Liver (tissue), 9 donors: ENCODE data around the gene MCCC1. TPM values are rescaled to one million over a fixed set of nuclear protein-coding genes. Genes with fewer than 3 reads are reported as not detected.

Source experiments
- DNase-seq: peaks from one replicate; pipeline ENCODE4 v3.0.0-alpha.2; 2017; ENCODE audit warnings: low spot score
- H3K27ac ChIP-seq, 2 donors: one replicate each; pipeline ENCODE4 v1.7.0; 2013; ENCODE audit warnings: inconsistent platforms in 2 of 2, low read length in 2 of 2, control low read depth in 1 of 2, low read depth in 1 of 2, mild to moderate bottlenecking in 1 of 2
- H3K27me3 ChIP-seq, 4 donors: one replicate each; pipeline versions ENCODE4 v1.6.1 to v1.7.0; 2013; ENCODE audit warnings: low read length in 3 of 4, inconsistent platforms in 1 of 4, mild to moderate bottlenecking in 1 of 4, moderate library complexity in 1 of 4; ENCODE audit not compliant: control insufficient read depth in 4 of 4, insufficient read depth in 4 of 4
- H3K36me3 ChIP-seq, 4 donors: one replicate each; pipeline versions ENCODE4 v1.6.1 to v1.7.0; 2013; ENCODE audit warnings: low read length in 3 of 4, mild to moderate bottlenecking in 3 of 4, low read depth in 1 of 4, moderate library complexity in 1 of 4; ENCODE audit not compliant: control insufficient read depth in 4 of 4, insufficient read depth in 3 of 4
- H3K4me1 ChIP-seq, 4 donors: one replicate each; pipeline versions ENCODE4 v1.6.1 to v1.7.0; 2013; ENCODE audit warnings: low read length in 3 of 4, mild to moderate bottlenecking in 3 of 4, moderate library complexity in 1 of 4; ENCODE audit not compliant: control insufficient read depth in 4 of 4, insufficient read depth in 4 of 4
- H3K4me3 ChIP-seq, 3 donors: one replicate each; pipeline versions ENCODE4 v1.6.1 to v1.7.0; 2013; ENCODE audit warnings: low read length in 3 of 3, control low read depth in 1 of 3, low read depth in 1 of 3, mild to moderate bottlenecking in 1 of 3
- H3K9ac ChIP-seq, 2 donors: one replicate each; pipeline ENCODE4 v1.7.0; 2013; ENCODE audit warnings: low read length in 2 of 2, mild to moderate bottlenecking in 2 of 2, moderate library complexity in 2 of 2, control low read depth in 1 of 2, low read depth in 1 of 2
- H3K9me3 ChIP-seq, 4 donors: one replicate each; pipeline versions ENCODE4 v1.6.1 to v1.7.0; 2013; ENCODE audit warnings: low read length in 3 of 4; ENCODE audit not compliant: control insufficient read depth in 4 of 4
- EGR1 ChIP-seq, 2 donors: IDR thresholded peaks; 2 replicates each; pipeline ENCODE4 v1.6.1; 2016 to 2018; ENCODE audit warnings: antibody characterized with exemption in 2 of 2, low read depth in 2 of 2
- FOXA2 ChIP-seq: IDR thresholded peaks from 2 replicates; pipeline ENCODE4 v1.6.1; 2016; ENCODE audit warnings: antibody characterized with exemption
- GABPA ChIP-seq, 2 donors: IDR thresholded peaks in 1 of 2; conservative IDR thresholded peaks in 1 of 2; 2 replicates each; pipeline ENCODE4 v1.6.1; 2016; ENCODE audit warnings: antibody characterized with exemption in 2 of 2, mild to moderate bottlenecking in 1 of 2, moderate library complexity in 1 of 2
- HNF4A ChIP-seq, 2 donors: conservative IDR thresholded peaks; 2 replicates each; pipeline ENCODE4 v1.6.1; 2016; ENCODE audit warnings: antibody characterized with exemption in 2 of 2, mild to moderate bottlenecking in 2 of 2
- HNF4G ChIP-seq: IDR thresholded peaks from 2 replicates; pipeline ENCODE4 v1.6.1; 2016; ENCODE audit warnings: antibody characterized with exemption
- JUND ChIP-seq, 2 donors: IDR thresholded peaks; 2 replicates each; pipeline ENCODE4 v1.6.1; 2016; ENCODE audit warnings: antibody characterized with exemption in 2 of 2
- NR2F2 ChIP-seq: IDR thresholded peaks from 2 replicates; pipeline ENCODE4 v1.6.1; 2016; ENCODE audit warnings: antibody characterized with exemption
- RAD21 ChIP-seq, 2 donors: IDR thresholded peaks; 2 replicates each; pipeline ENCODE4 v1.6.1; 2016; ENCODE audit warnings: antibody characterized with exemption in 2 of 2, mild to moderate bottlenecking in 2 of 2
- RXRA ChIP-seq, 2 donors: IDR thresholded peaks; 2 replicates each; pipeline ENCODE4 v1.6.1; 2017 to 2018; ENCODE audit warnings: antibody characterized with exemption in 2 of 2, mild to moderate bottlenecking in 1 of 2
- SP1 ChIP-seq: IDR thresholded peaks from 2 replicates; pipeline ENCODE4 v1.6.1; 2018; ENCODE audit warnings: antibody characterized with exemption, mild to moderate bottlenecking
- TAF1 ChIP-seq: conservative IDR thresholded peaks from 2 replicates; pipeline ENCODE4 v1.6.1; 2016; ENCODE audit warnings: antibody characterized with exemption, mild to moderate bottlenecking
- YY1 ChIP-seq: IDR thresholded peaks from 2 replicates; pipeline ENCODE4 v1.6.1; 2016; ENCODE audit warnings: antibody characterized with exemption, mild to moderate bottlenecking
- WGBS: extraction: QIAGEN DNeasy Blood & Tissue Kit; methylation state at CpG from one replicate; pipeline ENCODE4 v1.1.7; 2013; 5-methylcytosine and 5-hydroxymethylcytosine counted together
- polyA plus RNA-seq, 2 donors: library from polyadenylated mRNA; stranded (reverse) in 1 of 2; unstranded in 1 of 2; fragments of 200-250 nt in 1 of 2; fragments of >200 nt in 1 of 2; fragmentation: Nextera tagmentation in 1 of 2; extraction: Ambion mirVana in 1 of 2; gene quantifications; one replicate each; pipeline versions ENCODE4 v1.2.1 to v1.2.3, GENCODE V29; 2013 to 2015
- total RNA-seq, 2 donors: library from RNA; depleted of rRNA; stranded (reverse); fragments of >200 nt; gene quantifications; one replicate each; pipeline ENCODE4 v1.2.3, GENCODE V29; 2014
- TF ChIP-seq, protein P1 (sequence below): fragments of 150-350 bp; IDR thresholded peaks from 2 replicates; pipeline ENCODE4 v1.5.1; 2017; ENCODE audit warnings: improper control_type of control experiment, low read depth, low read length; ENCODE audit not compliant: missing input control
- TF ChIP-seq, protein P2 (sequence below): IDR thresholded peaks from 2 replicates; pipeline ENCODE4 v1.6.1; 2016; ENCODE audit warnings: antibody characterized with exemption
- TF ChIP-seq, protein P3 (sequence below): IDR thresholded peaks from 2 replicates; pipeline ENCODE4 v1.6.1; 2016; ENCODE audit warnings: antibody characterized with exemption
- TF ChIP-seq, protein P4 (sequence below): IDR thresholded peaks from 2 replicates; pipeline ENCODE4 v1.6.1; 2016; ENCODE audit warnings: antibody characterized with exemption, mild to moderate bottlenecking
- TF ChIP-seq, protein P5 (sequence below): IDR thresholded peaks from 2 replicates; pipeline ENCODE4 v1.6.1; 2016; ENCODE audit warnings: antibody characterized with exemption
- donor health status: healthy.
- donor health status: healthy.
- donor health status: healthy.
- donor health status: healthy.
- donor health status: healthy.

The MCCC1 gene
- total and polyA plus RNA-seq, 4 donors, result 23.4 to 40.0 (median 34.5) TPM

DNA sequence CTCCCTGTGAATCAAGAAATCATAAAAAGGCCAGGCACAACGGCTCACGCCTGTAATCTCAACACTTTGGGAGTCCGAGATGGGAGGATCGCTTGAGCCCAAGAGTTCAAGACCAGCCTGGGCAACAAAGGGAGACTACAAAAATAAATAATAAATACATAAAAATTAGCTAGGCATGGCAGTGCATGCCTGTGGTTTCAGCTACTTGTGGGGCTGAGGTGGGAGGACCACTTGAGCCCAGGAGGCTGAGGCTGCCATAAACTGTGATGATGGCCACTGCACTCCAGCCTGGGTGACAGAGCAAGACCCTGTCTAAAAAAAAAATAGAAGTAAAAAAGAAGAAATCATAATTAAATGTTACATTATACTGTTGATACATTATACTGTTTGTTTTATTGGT, 91.0 kb downstream of the MCCC1 start:
- 96% methylated on average over 4 of the region's 4 CpGs for WGBS
- peaks cover 0 to 3% (median 2%) of the 10 kb centered on the region in 4 donors for H3K36me3 ChIP-seq
- no peak for DNase-seq

More for the DNA sequence above, 91.0 kb downstream of the MCCC1 start:
- no peaks in the 10 kb centered on the region for H3K27me3 ChIP-seq
- H3K27ac ChIP-seq, result no peak overlapping the region
- H3K4me1 ChIP-seq, result no peaks in the 10 kb centered on the region
- no peaks in the 10 kb centered on the region for H3K9me3 ChIP-seq
- H3K9ac ChIP-seq, result no peak overlapping the region
- TF ChIP-seq JUND (IDR thresholded peaks at IDR 0.05), result no peak
- no peak for TF ChIP-seq SP1
- TF ChIP-seq NR2F2, result no peak
- TF ChIP-seq, protein P1, sequence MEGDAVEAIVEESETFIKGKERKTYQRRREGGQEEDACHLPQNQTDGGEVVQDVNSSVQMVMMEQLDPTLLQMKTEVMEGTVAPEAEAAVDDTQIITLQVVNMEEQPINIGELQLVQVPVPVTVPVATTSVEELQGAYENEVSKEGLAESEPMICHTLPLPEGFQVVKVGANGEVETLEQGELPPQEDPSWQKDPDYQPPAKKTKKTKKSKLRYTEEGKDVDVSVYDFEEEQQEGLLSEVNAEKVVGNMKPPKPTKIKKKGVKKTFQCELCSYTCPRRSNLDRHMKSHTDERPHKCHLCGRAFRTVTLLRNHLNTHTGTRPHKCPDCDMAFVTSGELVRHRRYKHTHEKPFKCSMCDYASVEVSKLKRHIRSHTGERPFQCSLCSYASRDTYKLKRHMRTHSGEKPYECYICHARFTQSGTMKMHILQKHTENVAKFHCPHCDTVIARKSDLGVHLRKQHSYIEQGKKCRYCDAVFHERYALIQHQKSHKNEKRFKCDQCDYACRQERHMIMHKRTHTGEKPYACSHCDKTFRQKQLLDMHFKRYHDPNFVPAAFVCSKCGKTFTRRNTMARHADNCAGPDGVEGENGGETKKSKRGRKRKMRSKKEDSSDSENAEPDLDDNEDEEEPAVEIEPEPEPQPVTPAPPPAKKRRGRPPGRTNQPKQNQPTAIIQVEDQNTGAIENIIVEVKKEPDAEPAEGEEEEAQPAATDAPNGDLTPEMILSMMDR, result no peak
- TF ChIP-seq, protein P2, sequence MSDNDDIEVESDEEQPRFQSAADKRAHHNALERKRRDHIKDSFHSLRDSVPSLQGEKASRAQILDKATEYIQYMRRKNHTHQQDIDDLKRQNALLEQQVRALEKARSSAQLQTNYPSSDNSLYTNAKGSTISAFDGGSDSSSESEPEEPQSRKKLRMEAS, result no peak
- TF ChIP-seq EGR1 (IDR thresholded peaks at IDR 0.05; ENCODE audit: low read depth in 2 of 2), result no peak
- TF ChIP-seq TAF1, result no peak
- TF ChIP-seq GABPA (IDR thresholded peaks at IDR 0.05 in 1 of 2, conservative IDR thresholded peaks at IDR 0.05 in 1 of 2), result no peak
- no peak for TF ChIP-seq HNF4G
- no peak for TF ChIP-seq RXRA (IDR thresholded peaks at IDR 0.05)
- TF ChIP-seq, protein P3, sequence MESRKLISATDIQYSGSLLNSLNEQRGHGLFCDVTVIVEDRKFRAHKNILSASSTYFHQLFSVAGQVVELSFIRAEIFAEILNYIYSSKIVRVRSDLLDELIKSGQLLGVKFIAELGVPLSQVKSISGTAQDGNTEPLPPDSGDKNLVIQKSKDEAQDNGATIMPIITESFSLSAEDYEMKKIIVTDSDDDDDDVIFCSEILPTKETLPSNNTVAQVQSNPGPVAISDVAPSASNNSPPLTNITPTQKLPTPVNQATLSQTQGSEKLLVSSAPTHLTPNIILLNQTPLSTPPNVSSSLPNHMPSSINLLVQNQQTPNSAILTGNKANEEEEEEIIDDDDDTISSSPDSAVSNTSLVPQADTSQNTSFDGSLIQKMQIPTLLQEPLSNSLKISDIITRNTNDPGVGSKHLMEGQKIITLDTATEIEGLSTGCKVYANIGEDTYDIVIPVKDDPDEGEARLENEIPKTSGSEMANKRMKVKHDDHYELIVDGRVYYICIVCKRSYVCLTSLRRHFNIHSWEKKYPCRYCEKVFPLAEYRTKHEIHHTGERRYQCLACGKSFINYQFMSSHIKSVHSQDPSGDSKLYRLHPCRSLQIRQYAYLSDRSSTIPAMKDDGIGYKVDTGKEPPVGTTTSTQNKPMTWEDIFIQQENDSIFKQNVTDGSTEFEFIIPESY, result no peak
- no peak for TF ChIP-seq HNF4A (conservative IDR thresholded peaks at IDR 0.05)
- no peak for TF ChIP-seq RAD21 (IDR thresholded peaks at IDR 0.05)
- TF ChIP-seq, protein P4, sequence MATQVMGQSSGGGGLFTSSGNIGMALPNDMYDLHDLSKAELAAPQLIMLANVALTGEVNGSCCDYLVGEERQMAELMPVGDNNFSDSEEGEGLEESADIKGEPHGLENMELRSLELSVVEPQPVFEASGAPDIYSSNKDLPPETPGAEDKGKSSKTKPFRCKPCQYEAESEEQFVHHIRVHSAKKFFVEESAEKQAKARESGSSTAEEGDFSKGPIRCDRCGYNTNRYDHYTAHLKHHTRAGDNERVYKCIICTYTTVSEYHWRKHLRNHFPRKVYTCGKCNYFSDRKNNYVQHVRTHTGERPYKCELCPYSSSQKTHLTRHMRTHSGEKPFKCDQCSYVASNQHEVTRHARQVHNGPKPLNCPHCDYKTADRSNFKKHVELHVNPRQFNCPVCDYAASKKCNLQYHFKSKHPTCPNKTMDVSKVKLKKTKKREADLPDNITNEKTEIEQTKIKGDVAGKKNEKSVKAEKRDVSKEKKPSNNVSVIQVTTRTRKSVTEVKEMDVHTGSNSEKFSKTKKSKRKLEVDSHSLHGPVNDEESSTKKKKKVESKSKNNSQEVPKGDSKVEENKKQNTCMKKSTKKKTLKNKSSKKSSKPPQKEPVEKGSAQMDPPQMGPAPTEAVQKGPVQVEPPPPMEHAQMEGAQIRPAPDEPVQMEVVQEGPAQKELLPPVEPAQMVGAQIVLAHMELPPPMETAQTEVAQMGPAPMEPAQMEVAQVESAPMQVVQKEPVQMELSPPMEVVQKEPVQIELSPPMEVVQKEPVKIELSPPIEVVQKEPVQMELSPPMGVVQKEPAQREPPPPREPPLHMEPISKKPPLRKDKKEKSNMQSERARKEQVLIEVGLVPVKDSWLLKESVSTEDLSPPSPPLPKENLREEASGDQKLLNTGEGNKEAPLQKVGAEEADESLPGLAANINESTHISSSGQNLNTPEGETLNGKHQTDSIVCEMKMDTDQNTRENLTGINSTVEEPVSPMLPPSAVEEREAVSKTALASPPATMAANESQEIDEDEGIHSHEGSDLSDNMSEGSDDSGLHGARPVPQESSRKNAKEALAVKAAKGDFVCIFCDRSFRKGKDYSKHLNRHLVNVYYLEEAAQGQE, result no peak
- no peak for TF ChIP-seq FOXA2
- TF ChIP-seq, protein P5, sequence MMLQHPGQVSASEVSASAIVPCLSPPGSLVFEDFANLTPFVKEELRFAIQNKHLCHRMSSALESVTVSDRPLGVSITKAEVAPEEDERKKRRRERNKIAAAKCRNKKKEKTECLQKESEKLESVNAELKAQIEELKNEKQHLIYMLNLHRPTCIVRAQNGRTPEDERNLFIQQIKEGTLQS, result no peak
- no peak for TF ChIP-seq YY1
- no peak overlapping the region for H3K4me3 ChIP-seq
